Activated T-cell treated with anti-CD3 and anti-CD28 coated beads, Interleukin-2, amount 50 U/mL, for 24 hours (primary cell): ENCODE data around the gene BCR.

Experiments used
- DNase-seq: peaks from one replicate; pipeline ENCODE4 v3.0.0-alpha.2; 2020
- H3K27ac Mint-ChIP-seq: 2 replicates; pipeline ENCODE4 v1.8.0; 2020; ENCODE audit warnings: mild to moderate bottlenecking, mixed read lengths
- H3K27me3 Mint-ChIP-seq: 2 replicates; pipeline ENCODE4 v1.8.0; 2020; ENCODE audit warnings: mixed read lengths
- H3K36me3 Mint-ChIP-seq: 2 replicates; pipeline ENCODE4 v1.8.0; 2020; ENCODE audit warnings: low read depth, mixed read lengths
- H3K4me1 Mint-ChIP-seq: 2 replicates; pipeline ENCODE4 v1.8.0; 2020; ENCODE audit warnings: low read depth, mixed read lengths
- H3K4me3 Mint-ChIP-seq: 2 replicates; pipeline ENCODE4 v1.8.0; 2020; ENCODE audit warnings: mild to moderate bottlenecking, moderate library complexity, mixed read lengths
- H3K9me3 Mint-ChIP-seq: 2 replicates; pipeline ENCODE4 v1.8.0; 2020; ENCODE audit warnings: mixed read lengths

The BCR gene

GRCh38 chr22:23281406-23282088 lies 101.2 kb downstream of the BCR start:
- Mint-ChIP-seq H3K27ac (peak overlapping the region; percentile 55), H3K9me3 (no peaks in the 10 kb centered on the region), H3K4me1 (peaks cover 36% of the 10 kb centered on the region), H3K36me3 (peaks cover 72% of the 10 kb centered on the region), H3K27me3 (no peaks in the 10 kb centered on the region), H3K4me3 (no peak overlapping the region)
- DNase-seq: peak; percentile 87

DNA sequence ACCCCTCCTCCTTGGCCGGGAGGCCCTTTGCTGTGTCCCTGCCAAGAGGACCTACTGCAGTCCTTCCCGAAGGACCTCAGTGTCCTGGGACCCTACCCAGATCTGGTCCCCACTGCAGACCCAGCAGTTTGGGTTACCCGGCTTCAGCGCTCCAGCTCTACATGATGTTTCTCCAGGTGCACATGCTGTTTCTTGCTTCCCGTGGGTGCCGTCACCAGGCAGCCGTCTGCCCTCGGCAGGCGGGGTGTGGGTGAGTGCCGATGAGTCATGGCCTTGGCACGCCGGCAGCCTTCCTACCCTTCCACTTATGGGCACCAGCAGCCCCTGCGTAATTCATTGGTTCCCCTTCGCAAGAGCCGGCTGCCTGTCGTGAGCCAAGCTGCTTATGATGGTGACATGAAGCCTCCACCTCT lies 101.8 kb downstream of the BCR start:
- no peak for DNase-seq
- no peaks in the 10 kb centered on the region for H3K9me3 Mint-ChIP-seq
- peaks cover 33% of the 10 kb centered on the region for H3K4me1 Mint-ChIP-seq
- H3K36me3 Mint-ChIP-seq: peaks cover 72% of the 10 kb centered on the region
- peak overlapping the region; percentile 55 for H3K27ac Mint-ChIP-seq
- no peaks in the 10 kb centered on the region for H3K27me3 Mint-ChIP-seq
- no peak overlapping the region for H3K4me3 Mint-ChIP-seq

GRCh38 chr22:23282516-23282915 lies 102.2 kb downstream of the BCR start:
- peaks cover 29% of the 10 kb centered on the region for H3K4me1 Mint-ChIP-seq
- no peaks in the 10 kb centered on the region for H3K27me3 Mint-ChIP-seq
- H3K36me3 Mint-ChIP-seq: peaks cover 71% of the 10 kb centered on the region
- H3K9me3 Mint-ChIP-seq: no peaks in the 10 kb centered on the region
- no peak overlapping the region for H3K4me3 Mint-ChIP-seq
- no peak for DNase-seq
- no peak overlapping the region for H3K27ac Mint-ChIP-seq

DNA sequence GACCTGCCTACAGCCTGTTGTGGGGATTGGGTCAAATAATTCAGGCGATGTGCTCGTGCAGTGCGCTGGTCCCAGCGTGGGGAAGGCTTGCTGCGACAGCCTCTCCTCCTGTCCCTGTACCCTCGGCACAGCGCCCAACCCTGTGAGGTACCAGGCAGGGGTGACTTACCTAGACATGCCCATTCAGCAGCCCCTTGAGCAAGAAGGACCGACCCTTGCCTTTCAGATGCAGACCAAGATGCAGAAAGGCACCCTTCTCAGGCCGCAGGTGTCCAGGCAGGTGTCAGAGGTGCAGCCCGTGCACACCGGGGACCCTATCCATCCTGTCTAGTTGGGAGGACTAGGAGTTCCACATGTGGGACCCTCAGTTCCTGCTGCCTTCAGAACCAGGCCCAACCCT lies 102.7 kb downstream of the BCR start:
- Mint-ChIP-seq H3K4me3 (no peak overlapping the region), H3K27ac (no peak overlapping the region), H3K4me1 (peaks cover 29% of the 10 kb centered on the region), H3K36me3 (peaks cover 75% of the 10 kb centered on the region), H3K27me3 (no peaks in the 10 kb centered on the region), H3K9me3 (no peaks in the 10 kb centered on the region)
- no peak for DNase-seq

- H3K27ac Mint-ChIP-seq: no peak overlapping the region
- H3K9me3 Mint-ChIP-seq: no peaks in the 10 kb centered on the region
- no peaks in the 10 kb centered on the region for H3K27me3 Mint-ChIP-seq
- H3K36me3 Mint-ChIP-seq: peaks cover 80% of the 10 kb centered on the region
- H3K4me3 Mint-ChIP-seq: no peak overlapping the region
- no peak for DNase-seq
- H3K4me1 Mint-ChIP-seq: peaks cover 26% of the 10 kb centered on the region
These were observed 103.5 kb downstream of the BCR start for GRCh38 chr22:23283591-23284503.

DNA sequence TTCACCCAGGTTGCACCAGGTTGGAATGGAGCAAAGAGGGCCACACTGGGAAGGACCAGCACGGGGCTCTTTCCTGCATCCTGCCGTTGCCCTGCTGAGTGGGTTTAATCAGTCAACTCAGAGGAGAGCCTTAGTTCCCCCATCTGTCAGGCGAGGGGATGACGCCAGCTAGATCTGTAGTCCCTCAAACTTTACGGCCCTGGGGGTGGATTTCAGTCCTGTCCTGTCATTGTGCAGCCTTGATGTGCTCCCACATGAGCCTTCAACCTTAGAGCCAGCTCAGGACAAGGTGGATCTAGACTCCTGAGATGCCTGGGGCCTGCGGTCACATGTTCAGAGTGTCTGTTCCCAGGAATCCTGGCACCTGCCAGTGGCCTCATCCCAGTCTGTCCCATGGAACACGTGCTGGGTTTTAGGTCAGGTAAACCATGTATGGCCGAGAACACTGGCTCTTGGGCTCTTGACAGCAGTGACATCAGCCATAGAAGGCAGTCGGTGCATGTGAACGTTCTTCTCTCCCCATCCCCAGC lies 104.3 kb downstream of the BCR start:
- Mint-ChIP-seq H3K27ac (no peak overlapping the region), H3K4me1 (peaks cover 20% of the 10 kb centered on the region), H3K27me3 (no peaks in the 10 kb centered on the region), H3K4me3 (no peak overlapping the region), H3K36me3 (peaks cover 84% of the 10 kb centered on the region), H3K9me3 (no peaks in the 10 kb centered on the region)
- no peak for DNase-seq

GRCh38 chr22:23285236-23285635 lies 104.9 kb downstream of the BCR start:
- H3K4me3 Mint-ChIP-seq: no peak overlapping the region
- H3K9me3 Mint-ChIP-seq: no peaks in the 10 kb centered on the region
- no peak for DNase-seq
- H3K27ac Mint-ChIP-seq: no peak overlapping the region
- H3K27me3 Mint-ChIP-seq: no peaks in the 10 kb centered on the region
- peaks cover 13% of the 10 kb centered on the region for H3K4me1 Mint-ChIP-seq
- peaks cover 84% of the 10 kb centered on the region for H3K36me3 Mint-ChIP-seq

DNA sequence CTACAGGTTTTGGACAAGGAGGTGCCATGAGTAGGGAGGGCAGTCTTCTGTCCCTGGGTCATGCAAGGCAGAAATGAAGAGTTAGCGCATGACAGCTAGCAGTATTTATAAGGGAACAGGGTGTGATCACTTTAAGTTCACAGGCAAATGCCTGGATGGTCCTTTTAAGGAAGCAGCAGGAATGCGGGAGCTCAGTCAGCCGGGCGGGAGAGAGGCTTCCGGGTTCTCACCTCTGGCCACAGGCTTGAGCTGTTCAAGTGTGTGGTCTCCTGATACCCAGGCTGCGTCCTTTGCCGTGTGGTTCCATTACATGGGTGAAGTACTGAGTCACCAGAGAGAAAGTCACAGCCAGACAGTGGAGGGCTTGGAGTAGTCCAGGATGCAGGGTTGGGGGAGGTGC lies 105.4 kb downstream of the BCR start:
- no peak overlapping the region for H3K27ac Mint-ChIP-seq
- peaks cover 8% of the 10 kb centered on the region for H3K4me1 Mint-ChIP-seq
- DNase-seq: no peak
- no peaks in the 10 kb centered on the region for H3K27me3 Mint-ChIP-seq
- H3K36me3 Mint-ChIP-seq: peaks cover 84% of the 10 kb centered on the region
- no peak overlapping the region for H3K4me3 Mint-ChIP-seq
- no peaks in the 10 kb centered on the region for H3K9me3 Mint-ChIP-seq

DNA sequence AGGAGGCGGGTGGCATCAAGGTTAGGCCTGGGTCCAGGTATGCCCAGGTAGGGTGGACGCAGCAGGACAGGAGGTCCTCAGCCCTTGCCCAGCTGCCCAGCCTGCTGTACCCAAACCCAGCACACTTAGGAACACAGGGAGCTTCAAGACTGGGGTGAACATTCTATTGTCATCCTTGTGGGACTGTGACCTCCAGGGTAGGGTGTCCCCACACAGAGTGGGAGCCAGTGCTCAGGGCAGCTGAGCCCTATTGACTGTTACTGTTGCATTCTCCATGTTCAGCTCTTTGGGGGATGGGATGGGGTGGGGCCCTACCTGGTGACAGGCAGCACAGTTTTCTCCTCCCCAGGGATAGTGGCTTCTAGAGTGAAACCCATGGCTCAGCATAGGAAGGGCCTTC lies 106.0 kb downstream of the BCR start:
- Mint-ChIP-seq H3K4me1 (peaks cover 5% of the 10 kb centered on the region), H3K4me3 (no peak overlapping the region), H3K27ac (no peak overlapping the region), H3K27me3 (no peaks in the 10 kb centered on the region), H3K9me3 (no peaks in the 10 kb centered on the region), H3K36me3 (peaks cover 86% of the 10 kb centered on the region)
- no peak for DNase-seq

DNA sequence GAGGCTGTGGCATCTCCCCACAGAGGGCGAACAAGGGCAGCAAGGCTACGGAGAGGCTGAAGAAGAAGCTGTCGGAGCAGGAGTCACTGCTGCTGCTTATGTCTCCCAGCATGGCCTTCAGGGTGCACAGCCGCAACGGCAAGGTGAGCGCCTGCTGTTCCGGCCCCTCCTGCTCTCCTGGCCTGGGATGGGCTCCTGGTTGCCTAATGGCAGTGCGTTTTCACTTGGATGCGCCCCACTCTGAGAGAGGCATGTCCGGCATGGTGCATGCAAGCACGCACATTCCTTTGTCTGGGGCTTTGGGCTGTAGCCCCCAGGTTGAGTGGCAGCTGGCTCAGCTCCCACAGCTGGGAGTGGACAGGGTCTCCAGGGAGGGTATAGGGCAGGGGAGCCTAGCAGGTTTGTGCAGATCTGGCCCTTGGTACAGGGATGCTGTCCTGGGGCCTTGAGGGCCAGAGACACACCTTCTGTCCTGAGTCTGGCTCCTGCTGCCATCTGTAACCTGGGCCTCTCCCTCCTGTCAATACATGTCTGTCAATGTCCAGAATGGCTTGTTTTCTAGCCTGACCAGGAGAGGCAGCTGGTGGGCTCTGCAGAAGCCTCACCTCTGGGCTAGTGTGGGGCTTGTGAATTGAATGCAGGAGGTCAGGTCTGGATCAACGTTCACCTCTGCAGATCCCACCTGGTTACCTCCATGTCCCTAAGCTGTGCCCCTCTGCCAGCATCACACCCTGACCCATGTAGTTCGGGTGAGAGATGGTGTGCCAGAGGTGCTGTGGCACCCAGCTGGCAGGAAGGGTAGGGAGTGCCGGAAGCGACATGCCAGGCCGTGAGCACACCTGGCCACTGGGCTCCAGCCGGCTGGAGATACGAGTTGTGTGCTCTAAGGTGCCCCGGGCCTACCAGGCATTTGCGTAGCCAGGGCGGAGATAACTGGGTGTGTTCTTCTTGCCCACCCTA lies 107.1 kb downstream of the BCR start:
- no peaks in the 10 kb centered on the region for H3K4me1 Mint-ChIP-seq
- H3K9me3 Mint-ChIP-seq: no peaks in the 10 kb centered on the region
- H3K27me3 Mint-ChIP-seq: no peaks in the 10 kb centered on the region
- no peak for DNase-seq
- H3K27ac Mint-ChIP-seq: no peak overlapping the region
- peaks cover 87% of the 10 kb centered on the region for H3K36me3 Mint-ChIP-seq
- no peak overlapping the region for H3K4me3 Mint-ChIP-seq

- H3K27ac Mint-ChIP-seq: no peak overlapping the region
- H3K27me3 Mint-ChIP-seq: no peaks in the 10 kb centered on the region
- H3K36me3 Mint-ChIP-seq: peaks cover 90% of the 10 kb centered on the region
- no peaks in the 10 kb centered on the region for H3K9me3 Mint-ChIP-seq
- H3K4me1 Mint-ChIP-seq: no peaks in the 10 kb centered on the region
- no peak overlapping the region for H3K4me3 Mint-ChIP-seq
- no peak for DNase-seq
These were observed 108.2 kb downstream of the BCR start for GRCh38 chr22:23288301-23289129.

DNA sequence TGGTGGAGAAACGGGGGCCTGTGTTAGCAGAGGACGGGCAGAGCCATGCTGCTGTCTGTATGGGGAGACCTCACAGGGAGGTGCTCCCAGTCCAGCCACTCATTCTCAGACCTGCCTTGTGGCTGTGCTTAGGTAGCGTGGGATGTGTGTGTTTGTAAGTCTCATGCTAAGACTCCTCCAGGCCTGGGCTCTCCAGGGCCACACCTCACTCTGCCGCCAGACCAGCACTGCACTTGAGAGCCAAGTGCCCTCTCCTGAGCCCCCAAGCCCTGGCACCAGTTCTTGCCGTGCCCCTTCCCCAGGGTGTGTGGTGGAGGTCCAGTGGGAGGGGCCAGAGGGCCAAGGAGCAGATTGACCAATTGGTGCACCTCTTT lies 108.8 kb downstream of the BCR start:
- H3K27ac Mint-ChIP-seq: no peak overlapping the region
- no peaks in the 10 kb centered on the region for H3K4me1 Mint-ChIP-seq
- no peaks in the 10 kb centered on the region for H3K27me3 Mint-ChIP-seq
- H3K4me3 Mint-ChIP-seq: no peak overlapping the region
- H3K36me3 Mint-ChIP-seq: peaks cover 92% of the 10 kb centered on the region
- no peak for DNase-seq
- H3K9me3 Mint-ChIP-seq: no peaks in the 10 kb centered on the region

GRCh38 chr22:23289851-23290724 lies 109.8 kb downstream of the BCR start:
- H3K4me1 Mint-ChIP-seq: no peaks in the 10 kb centered on the region
- H3K27ac Mint-ChIP-seq: no peak overlapping the region
- no peaks in the 10 kb centered on the region for H3K9me3 Mint-ChIP-seq
- peak; percentile 78 for DNase-seq
- peaks cover 95% of the 10 kb centered on the region for H3K36me3 Mint-ChIP-seq
- no peaks in the 10 kb centered on the region for H3K27me3 Mint-ChIP-seq
- no peak overlapping the region for H3K4me3 Mint-ChIP-seq
